Osteocyte (in vitro differentiated cells): ENCODE results near the gene TBL3. TPM values are rescaled to one million over a fixed set of nuclear protein-coding genes. Genes with fewer than 3 reads are reported as not detected.

Source experiments
- DNase-seq: peaks from one replicate; pipeline ENCODE4 v3.0.0; 2021; ENCODE audit warnings: mixed read lengths; ENCODE audit not compliant: unreplicated experiment; ENCODE audit errors: extremely low spot score
- H3K27ac Mint-ChIP-seq: one replicate; pipeline ENCODE4 v1.8.0; 2021; ENCODE audit warnings: mild to moderate bottlenecking, mixed read lengths; ENCODE audit not compliant: unreplicated experiment
- H3K27me3 Mint-ChIP-seq: one replicate; pipeline ENCODE4 v1.8.0; 2021; ENCODE audit warnings: mixed read lengths; ENCODE audit not compliant: unreplicated experiment
- H3K36me3 Mint-ChIP-seq: one replicate; pipeline ENCODE4 v1.8.0; 2021; ENCODE audit warnings: mixed read lengths; ENCODE audit not compliant: unreplicated experiment
- H3K4me1 Mint-ChIP-seq: one replicate; pipeline ENCODE4 v1.8.0; 2021; ENCODE audit warnings: mixed read lengths; ENCODE audit not compliant: unreplicated experiment
- H3K4me3 Mint-ChIP-seq: one replicate; pipeline ENCODE4 v1.8.0; 2021; ENCODE audit warnings: mild to moderate bottlenecking, moderate library complexity, mixed read lengths; ENCODE audit not compliant: unreplicated experiment
- H3K9me3 Mint-ChIP-seq: one replicate; pipeline ENCODE4 v1.8.0; 2021; ENCODE audit warnings: mixed read lengths; ENCODE audit not compliant: unreplicated experiment
- total RNA-seq: library from RNA; stranded (reverse); gene quantifications from 2 replicates; pipeline ENCODE4 v1.2.1, GENCODE V29; 2021
- TF ChIP-seq, protein P1 (sequence below): fragments of 200-600 bp; sonication (generic); IDR thresholded peaks from 2 replicates; pipeline ENCODE4 v1.5.0; 2021; ENCODE audit warnings: antibody characterized with exemption, mild to moderate bottlenecking, moderate library complexity

TBL3 gene
- total RNA-seq, 1 donor from 2014 or later: 32.0 TPM

DNA sequence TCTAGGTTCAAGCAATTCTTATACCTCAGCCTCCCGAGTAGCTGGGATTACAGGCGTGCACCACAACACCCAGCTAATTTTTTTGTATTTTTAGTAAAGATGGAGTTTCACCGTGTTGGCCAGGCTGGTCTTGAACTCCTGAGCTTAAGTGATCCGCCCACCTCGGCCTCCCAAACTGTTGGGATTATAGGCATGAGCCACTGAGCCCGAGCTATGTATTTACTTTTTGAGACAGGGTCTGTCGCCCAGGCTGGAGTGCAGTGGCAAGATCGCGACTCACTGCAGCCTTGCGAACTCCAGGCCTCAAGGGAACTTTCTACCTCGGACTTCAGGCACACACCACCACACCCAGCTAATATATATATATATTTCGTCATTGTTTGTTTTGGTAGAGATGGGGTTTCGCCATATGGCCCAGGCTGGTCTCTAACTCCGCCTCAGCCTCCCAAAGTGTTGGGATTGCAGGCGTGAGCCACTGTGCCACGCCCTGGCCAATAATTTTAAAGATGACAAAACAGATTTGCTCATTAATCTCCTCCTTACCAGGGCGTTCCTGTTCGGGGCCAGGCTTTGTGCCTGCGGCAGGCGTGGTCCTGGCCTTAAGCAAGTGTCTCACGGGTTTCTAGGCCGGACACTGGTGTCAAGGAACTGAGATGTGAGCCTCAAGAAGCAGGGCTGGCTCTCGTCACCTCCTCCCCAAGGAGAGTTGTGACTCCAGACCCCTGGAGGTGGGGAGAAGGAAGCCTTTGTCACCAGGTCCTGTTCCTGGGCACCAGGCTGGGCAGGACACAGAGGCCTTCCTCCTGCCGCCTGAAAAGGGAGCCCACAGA lies 43.5 kb downstream of the TBL3 start:
- no peak overlapping the region for H3K4me3 Mint-ChIP-seq
- H3K9me3 Mint-ChIP-seq: no peaks in the 10 kb centered on the region
- no peaks in the 10 kb centered on the region for H3K36me3 Mint-ChIP-seq
- TF ChIP-seq, protein P1, sequence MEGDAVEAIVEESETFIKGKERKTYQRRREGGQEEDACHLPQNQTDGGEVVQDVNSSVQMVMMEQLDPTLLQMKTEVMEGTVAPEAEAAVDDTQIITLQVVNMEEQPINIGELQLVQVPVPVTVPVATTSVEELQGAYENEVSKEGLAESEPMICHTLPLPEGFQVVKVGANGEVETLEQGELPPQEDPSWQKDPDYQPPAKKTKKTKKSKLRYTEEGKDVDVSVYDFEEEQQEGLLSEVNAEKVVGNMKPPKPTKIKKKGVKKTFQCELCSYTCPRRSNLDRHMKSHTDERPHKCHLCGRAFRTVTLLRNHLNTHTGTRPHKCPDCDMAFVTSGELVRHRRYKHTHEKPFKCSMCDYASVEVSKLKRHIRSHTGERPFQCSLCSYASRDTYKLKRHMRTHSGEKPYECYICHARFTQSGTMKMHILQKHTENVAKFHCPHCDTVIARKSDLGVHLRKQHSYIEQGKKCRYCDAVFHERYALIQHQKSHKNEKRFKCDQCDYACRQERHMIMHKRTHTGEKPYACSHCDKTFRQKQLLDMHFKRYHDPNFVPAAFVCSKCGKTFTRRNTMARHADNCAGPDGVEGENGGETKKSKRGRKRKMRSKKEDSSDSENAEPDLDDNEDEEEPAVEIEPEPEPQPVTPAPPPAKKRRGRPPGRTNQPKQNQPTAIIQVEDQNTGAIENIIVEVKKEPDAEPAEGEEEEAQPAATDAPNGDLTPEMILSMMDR: no peak
- DNase-seq: no peak
- H3K4me1 Mint-ChIP-seq: peaks cover 11% of the 10 kb centered on the region
- peak overlapping the region; percentile 44 for H3K27ac Mint-ChIP-seq
- H3K27me3 Mint-ChIP-seq: no peaks in the 10 kb centered on the region

DNA sequence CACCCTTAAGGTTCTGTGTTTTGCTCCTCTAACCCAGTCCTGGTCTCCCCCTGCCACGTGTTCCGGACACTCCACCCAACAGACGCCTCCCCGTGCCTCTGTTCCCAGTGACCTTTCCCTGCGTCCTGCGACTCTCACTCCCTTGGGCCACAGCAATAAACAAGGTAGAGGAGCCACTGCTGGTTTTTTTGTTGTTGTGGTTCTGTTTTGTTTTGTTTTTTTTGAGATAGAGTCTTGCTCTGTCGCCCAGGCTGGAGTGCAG lies 44.0 kb downstream of the TBL3 start:
- TF ChIP-seq, protein P1: no peak
- no peak for DNase-seq
- Mint-ChIP-seq H3K36me3 (no peaks in the 10 kb centered on the region), H3K27me3 (peaks cover 4% of the 10 kb centered on the region), H3K9me3 (no peaks in the 10 kb centered on the region), H3K4me1 (peaks cover 15% of the 10 kb centered on the region), H3K27ac (peak overlapping the region; percentile 38), H3K4me3 (no peak overlapping the region)

- TF ChIP-seq, protein P1: peak; percentile 51
- H3K27ac Mint-ChIP-seq: no peak overlapping the region
- peaks cover 16% of the 10 kb centered on the region for H3K4me1 Mint-ChIP-seq
- no peaks in the 10 kb centered on the region for H3K9me3 Mint-ChIP-seq
- DNase-seq: no peak
- peaks cover 6% of the 10 kb centered on the region for H3K27me3 Mint-ChIP-seq
- no peaks in the 10 kb centered on the region for H3K36me3 Mint-ChIP-seq
- H3K4me3 Mint-ChIP-seq: no peak overlapping the region
Measured at GRCh38 chr16:2016407-2016922, 44.6 kb downstream of the TBL3 start.

GRCh38 chr16:2019518-2019920 lies 47.7 kb downstream of the TBL3 start, which contains the start of gene NPW:
Gene NPW (plus strand): TSS chr16:2019785.
- no peak within 1 kb of the TSS for H3K27ac Mint-ChIP-seq
- no peaks in the 10 kb centered on the region for H3K36me3 Mint-ChIP-seq
- DNase-seq: no peak
- H3K27me3 Mint-ChIP-seq: peaks cover 8% of the 10 kb centered on the region
- H3K9me3 Mint-ChIP-seq: no peaks in the 10 kb centered on the region
- TF ChIP-seq, protein P1: no peak
- peak within 1 kb of the TSS; percentile 32 for H3K4me3 Mint-ChIP-seq
- peaks cover 29% of the 10 kb centered on the region for H3K4me1 Mint-ChIP-seq

GRCh38 chr16:2019921-2020831 lies 48.3 kb downstream of the TBL3 start:
- TF ChIP-seq, protein P1: no peak
- H3K9me3 Mint-ChIP-seq: no peaks in the 10 kb centered on the region
- no peaks in the 10 kb centered on the region for H3K36me3 Mint-ChIP-seq
- peaks cover 27% of the 10 kb centered on the region for H3K4me1 Mint-ChIP-seq
- no peak for DNase-seq
- no peak overlapping the region for H3K27ac Mint-ChIP-seq
- peaks cover 8% of the 10 kb centered on the region for H3K27me3 Mint-ChIP-seq
- peak overlapping the region; percentile 32 for H3K4me3 Mint-ChIP-seq
